ENCODE results near the gene LCN1.

GRCh38 chr9:135485832-135486231 is 35.4 kb upstream of the LCN1 start:
- no peak for TF ChIP-seq POLR2A (IDR thresholded peaks at IDR 0.05)
- no peak for TF ChIP-seq CTCF (IDR thresholded peaks at IDR 0.05)

All from body of pancreas (tissue), 4 donors.